ENCODE results near the gene GPC3. TPM values are rescaled to one million over a fixed set of nuclear protein-coding genes. Genes with fewer than 3 reads are reported as not detected.

GPC3 gene
- total RNA-seq, 4 donors from 2014 or later, result 1.2 to 13.3 (median 8.0) TPM

DNA sequence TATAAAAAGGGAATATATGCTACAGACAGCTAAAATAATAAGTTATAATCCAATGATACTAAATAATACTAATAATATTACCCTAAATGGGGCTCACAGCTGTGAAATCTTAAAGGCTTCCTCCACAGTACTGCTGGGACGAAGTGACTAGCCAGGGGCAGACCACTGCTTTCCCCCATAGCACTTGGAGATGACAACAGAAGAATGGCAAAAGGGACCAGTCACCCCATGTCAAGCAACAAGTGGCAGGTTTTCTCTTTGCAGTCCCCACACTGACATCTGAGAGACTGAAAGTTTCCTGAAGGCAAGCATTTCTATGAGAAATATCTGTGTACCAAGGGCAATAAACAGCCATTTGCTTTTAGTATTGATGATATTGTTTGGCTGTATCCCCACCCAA is 396.6 kb downstream of the GPC3 start:
- no peaks in the 10 kb centered on the region for H3K9me3 ChIP-seq
- no peak for DNase-seq (ENCODE audit: extremely low spot score)
- no peaks in the 10 kb centered on the region for H3K36me3 ChIP-seq
- H3K27me3 ChIP-seq, result no peaks in the 10 kb centered on the region
- H3K4me3 ChIP-seq, result no peak overlapping the region
- H3K4me1 ChIP-seq, result no peaks in the 10 kb centered on the region
- WGBS, result 65% methylated on average over 1 of the region's 1 CpG
- intact Hi-C loops (cut with DNase I), result no loop called here
- no peak overlapping the region for H3K27ac ChIP-seq (replicated peaks in 1 of 4)
- TF ChIP-seq POLR2A (IDR thresholded peaks at IDR 0.05; ENCODE audit: low read depth) (no peak), POLR2AphosphoS5 (IDR thresholded peaks at IDR 0.05) (no peak), EP300 (IDR thresholded peaks at IDR 0.05) (no peak)
- TF ChIP-seq, protein P1, sequence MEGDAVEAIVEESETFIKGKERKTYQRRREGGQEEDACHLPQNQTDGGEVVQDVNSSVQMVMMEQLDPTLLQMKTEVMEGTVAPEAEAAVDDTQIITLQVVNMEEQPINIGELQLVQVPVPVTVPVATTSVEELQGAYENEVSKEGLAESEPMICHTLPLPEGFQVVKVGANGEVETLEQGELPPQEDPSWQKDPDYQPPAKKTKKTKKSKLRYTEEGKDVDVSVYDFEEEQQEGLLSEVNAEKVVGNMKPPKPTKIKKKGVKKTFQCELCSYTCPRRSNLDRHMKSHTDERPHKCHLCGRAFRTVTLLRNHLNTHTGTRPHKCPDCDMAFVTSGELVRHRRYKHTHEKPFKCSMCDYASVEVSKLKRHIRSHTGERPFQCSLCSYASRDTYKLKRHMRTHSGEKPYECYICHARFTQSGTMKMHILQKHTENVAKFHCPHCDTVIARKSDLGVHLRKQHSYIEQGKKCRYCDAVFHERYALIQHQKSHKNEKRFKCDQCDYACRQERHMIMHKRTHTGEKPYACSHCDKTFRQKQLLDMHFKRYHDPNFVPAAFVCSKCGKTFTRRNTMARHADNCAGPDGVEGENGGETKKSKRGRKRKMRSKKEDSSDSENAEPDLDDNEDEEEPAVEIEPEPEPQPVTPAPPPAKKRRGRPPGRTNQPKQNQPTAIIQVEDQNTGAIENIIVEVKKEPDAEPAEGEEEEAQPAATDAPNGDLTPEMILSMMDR (IDR thresholded peaks at IDR 0.05), result no peak

DNA sequence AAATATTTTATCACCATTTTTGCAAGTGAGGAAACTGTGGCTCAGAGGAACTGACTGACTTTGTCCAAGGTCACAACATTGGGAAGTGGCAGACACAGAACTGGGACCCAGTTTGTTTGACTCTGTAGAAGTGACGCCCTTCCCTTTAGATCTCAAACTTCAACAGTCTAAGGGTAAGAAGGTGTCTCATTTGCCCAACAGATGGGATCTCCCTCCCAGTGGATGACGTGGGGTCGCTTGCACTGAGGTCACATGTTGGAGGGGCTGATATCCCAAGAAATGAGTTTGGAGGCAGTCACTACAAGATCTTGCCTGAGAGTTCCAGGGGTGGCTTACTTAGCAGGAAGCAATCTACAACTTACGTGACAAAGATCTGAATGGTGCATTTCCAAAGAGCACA is 397.6 kb downstream of the GPC3 start:
- no peaks in the 10 kb centered on the region for H3K4me1 ChIP-seq
- no peak for DNase-seq (ENCODE audit: extremely low spot score)
- H3K27ac ChIP-seq (replicated peaks in 1 of 4), result no peak overlapping the region
- 81% methylated on average over 4 of the region's 4 CpGs for WGBS
- no peaks in the 10 kb centered on the region for H3K9me3 ChIP-seq
- no peaks in the 10 kb centered on the region for H3K27me3 ChIP-seq
- no peak for TF ChIP-seq POLR2AphosphoS5 (IDR thresholded peaks at IDR 0.05)
- TF ChIP-seq, protein P1 (IDR thresholded peaks at IDR 0.05), result no peak
- H3K4me3 ChIP-seq, result no peak overlapping the region
- intact Hi-C loops (cut with DNase I), result no loop called here
- no peaks in the 10 kb centered on the region for H3K36me3 ChIP-seq

DNA sequence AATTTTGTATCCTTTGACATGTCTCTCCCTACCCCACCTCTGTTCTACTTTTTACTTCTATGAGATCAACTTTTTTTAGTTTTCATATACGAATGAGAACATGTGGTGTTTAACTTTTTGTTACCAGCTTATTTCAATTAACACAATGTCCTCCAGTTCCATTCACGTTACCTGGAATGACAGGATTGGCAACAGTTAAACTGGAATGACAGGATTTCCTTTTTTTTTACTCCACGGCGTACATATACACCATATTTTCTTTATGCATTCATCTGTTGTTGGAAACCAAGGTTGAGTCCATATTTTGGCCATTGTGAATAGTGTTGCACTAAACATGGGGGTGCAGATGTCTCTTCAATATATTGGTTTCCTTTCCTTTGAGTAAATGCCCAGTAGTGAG is 398.3 kb downstream of the GPC3 start:
- no peak for TF ChIP-seq EP300 (IDR thresholded peaks at IDR 0.05)
- TF ChIP-seq POLR2AphosphoS5 (IDR thresholded peaks at IDR 0.05), result no peak
- TF ChIP-seq, protein P1 (IDR thresholded peaks at IDR 0.05), result no peak
- no peak for TF ChIP-seq POLR2A (IDR thresholded peaks at IDR 0.05; ENCODE audit: low read depth)
- Histone ChIP-seq H3K36me3 (no peaks in the 10 kb centered on the region), H3K4me1 (no peaks in the 10 kb centered on the region), H3K27ac (replicated peaks in 1 of 4) (no peak overlapping the region), H3K4me3 (no peak overlapping the region), H3K27me3 (no peaks in the 10 kb centered on the region), H3K9me3 (no peaks in the 10 kb centered on the region)
- no peak for DNase-seq (ENCODE audit: extremely low spot score)
- 68% methylated on average over 4 of the region's 4 CpGs for WGBS
- intact Hi-C loops (cut with DNase I), result no loop called here

DNA sequence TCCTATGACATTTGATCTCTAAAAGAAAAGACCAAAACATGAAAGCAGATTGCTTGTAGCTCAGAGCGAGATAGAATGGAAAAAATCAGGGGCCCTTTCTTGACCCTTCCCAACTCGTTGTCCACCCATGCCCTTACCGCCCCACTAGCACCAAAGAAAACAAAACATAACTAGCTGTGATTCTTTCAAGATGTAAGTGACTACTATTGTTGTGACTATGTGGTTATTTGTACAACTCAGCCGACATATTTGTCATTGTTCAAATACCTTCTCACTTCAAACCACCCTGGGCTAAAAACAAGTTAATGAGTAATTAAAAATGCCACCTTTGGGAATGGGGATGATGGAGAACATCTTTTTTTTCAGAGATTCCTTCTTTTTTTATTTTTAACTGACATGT is 399.0 kb downstream of the GPC3 start:
- TF ChIP-seq, protein P1 (IDR thresholded peaks at IDR 0.05), result no peak
- no peak for TF ChIP-seq POLR2AphosphoS5 (IDR thresholded peaks at IDR 0.05)
- no peak for TF ChIP-seq EP300 (IDR thresholded peaks at IDR 0.05)
- no peak for TF ChIP-seq POLR2A (IDR thresholded peaks at IDR 0.05; ENCODE audit: low read depth)
- no peaks in the 10 kb centered on the region for H3K36me3 ChIP-seq
- no peaks in the 10 kb centered on the region for H3K27me3 ChIP-seq
- WGBS, result 61% methylated on average over 4 of the region's 4 CpGs
- no peaks in the 10 kb centered on the region for H3K4me1 ChIP-seq
- intact Hi-C loops (cut with DNase I), result no loop called here
- no peaks in the 10 kb centered on the region for H3K9me3 ChIP-seq
- DNase-seq (ENCODE audit: extremely low spot score), result no peak
- no peak overlapping the region for H3K27ac ChIP-seq (replicated peaks in 1 of 4)
- H3K4me3 ChIP-seq, result no peak overlapping the region

DNA sequence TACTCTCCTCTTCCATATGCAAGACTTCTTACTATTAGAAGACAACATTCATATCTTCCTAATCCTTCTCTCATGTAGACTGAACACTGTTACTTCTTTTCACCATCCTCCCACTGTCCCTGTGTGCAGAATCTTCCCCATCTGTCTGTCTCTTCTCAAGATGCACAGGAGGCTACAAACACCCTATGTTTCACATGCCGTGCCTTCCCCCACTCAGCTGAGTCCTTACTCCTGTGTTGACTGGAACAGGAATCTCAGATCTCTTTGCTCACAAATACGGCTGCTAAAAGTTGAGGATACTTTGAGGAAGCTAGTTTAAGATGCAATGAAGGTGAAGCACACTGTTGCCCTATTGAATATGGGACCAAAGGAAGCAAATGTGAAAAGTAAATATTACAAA is 401.6 kb downstream of the GPC3 start:
- Histone ChIP-seq H3K9me3 (no peaks in the 10 kb centered on the region), H3K27me3 (no peaks in the 10 kb centered on the region), H3K36me3 (no peaks in the 10 kb centered on the region), H3K4me3 (no peak overlapping the region), H3K27ac (replicated peaks in 1 of 4) (no peak overlapping the region), H3K4me1 (no peaks in the 10 kb centered on the region)
- no peak for DNase-seq (ENCODE audit: extremely low spot score)
- WGBS, result 89% methylated on average over 2 of the region's 2 CpGs
- intact Hi-C loops (cut with DNase I), result no loop called here
- no peak for TF ChIP-seq EP300 (IDR thresholded peaks at IDR 0.05)

Data from esophagus muscularis mucosa (tissue), 4 donors.